Tibial artery (tissue), 4 donors: ENCODE results near the gene CXCL11.

Experiments
- DNase-seq, 2 donors: peaks; one replicate each; pipeline ENCODE4 v3.0.0-alpha.2; 2019
- H3K27ac ChIP-seq, 2 donors: fragments of 200-600 bp; sonication (generic) in 1 of 2; 1 replicate in 1 of 2; 2 replicates in 1 of 2; pipeline ENCODE4 v1.5.1; 2018 to 2019; ENCODE audit warnings: mild to moderate bottlenecking in 1 of 2
- H3K27me3 ChIP-seq, 2 donors: fragments of 200-600 bp; sonication (generic) in 1 of 2; one replicate each; pipeline versions ENCODE4 v1.5.1 to v1.6.0; 2016 to 2019
- H3K36me3 ChIP-seq, 3 donors: fragments of 200-600 bp; sonication (generic) in 2 of 3; one replicate each; pipeline ENCODE4 v1.5.1; 2016 to 2019; ENCODE audit warnings: mild to moderate bottlenecking in 2 of 3
- H3K4me1 ChIP-seq, 4 donors: fragments of 200-600 bp; sonication (generic) in 2 of 4; 1 replicate in 3 of 4; 2 replicates in 1 of 4; pipeline ENCODE4 v1.5.1; 2016 to 2019
- H3K4me3 ChIP-seq, 2 donors: fragments of 200-600 bp; sonication (generic) in 1 of 2; 1 replicate in 1 of 2; 2 replicates in 1 of 2; pipeline ENCODE4 v1.5.1; 2018 to 2019; ENCODE audit warnings: mild to moderate bottlenecking in 2 of 2
- H3K9me3 ChIP-seq, 3 donors: fragments of 200-600 bp; sonication (generic) in 1 of 3; one replicate each; pipeline ENCODE4 v1.5.1; 2016 to 2019
- CTCF ChIP-seq, 2 experiments: fragments of 200-600 bp in 1 of 2; fragments of 450-650 bp in 1 of 2; IDR thresholded peaks; one replicate each; pipeline ENCODE4 v1.5.1; 2017 to 2019; ENCODE audit warnings: antibody characterized with exemption in 2 of 2, mild to moderate bottlenecking in 1 of 2, moderate library complexity in 1 of 2
- intact Hi-C: fragments of 100-400 bp; cut with DNase I; formaldehyde crosslinking; loops from one replicate; pipeline ENCODE4 v1.15.0; 2023; ENCODE audit warnings: low total_unique reads

The CXCL11 gene

GRCh38 chr4:76011700-76012387, 24.0 kb downstream of the CXCL11 start:
- DNase-seq = no peak
- H3K4me3 ChIP-seq = peak overlapping the region in 1 of 2 donors; percentile 23
- H3K4me1 ChIP-seq = peaks cover 0 to 12% (median 0%) of the 10 kb centered on the region in 4 donors
- H3K36me3 ChIP-seq = no peaks in the 10 kb centered on the region
- TF ChIP-seq CTCF (IDR thresholded peaks at IDR 0.05) = no peak
- intact Hi-C loops = no loop called here
- no peaks in the 10 kb centered on the region for H3K9me3 ChIP-seq
- no peaks in the 10 kb centered on the region for H3K27me3 ChIP-seq
- peak overlapping the region; percentile 39 to 40 for H3K27ac ChIP-seq

- H3K9me3 ChIP-seq = no peaks in the 10 kb centered on the region
- H3K36me3 ChIP-seq = no peaks in the 10 kb centered on the region
- intact Hi-C loops = no loop called here
- peak overlapping the region in 1 of 2 donors; percentile 39 for H3K27ac ChIP-seq
- no peaks in the 10 kb centered on the region for H3K27me3 ChIP-seq
- no peak for TF ChIP-seq CTCF (IDR thresholded peaks at IDR 0.05)
- H3K4me3 ChIP-seq = no peak overlapping the region
- peaks cover 0 to 12% (median 0%) of the 10 kb centered on the region in 4 donors for H3K4me1 ChIP-seq
- DNase-seq = no peak
These were observed 24.7 kb downstream of the CXCL11 start for GRCh38 chr4:76011018-76011670.

- Histone ChIP-seq H3K4me3 (no peak overlapping the region), H3K9me3 (no peaks in the 10 kb centered on the region), H3K36me3 (no peaks in the 10 kb centered on the region), H3K27me3 (no peaks in the 10 kb centered on the region), H3K4me1 (peaks cover 0 to 12% (median 0%) of the 10 kb centered on the region in 4 donors), H3K27ac (no peak overlapping the region)
- intact Hi-C loops = no loop called here
- DNase-seq = no peak
- TF ChIP-seq CTCF (IDR thresholded peaks at IDR 0.05) = no peak
These were observed 25.3 kb downstream of the CXCL11 start for GRCh38 chr4:76010576-76010975.

GRCh38 chr4:76009311-76009710, 26.6 kb downstream of the CXCL11 start:
- no peak for TF ChIP-seq CTCF (IDR thresholded peaks at IDR 0.05)
- Histone ChIP-seq H3K27me3 (no peaks in the 10 kb centered on the region), H3K9me3 (no peaks in the 10 kb centered on the region), H3K36me3 (no peaks in the 10 kb centered on the region), H3K4me3 (no peak overlapping the region), H3K27ac (no peak overlapping the region), H3K4me1 (peaks cover 0 to 12% (median 0%) of the 10 kb centered on the region in 4 donors)
- no peak for DNase-seq
- intact Hi-C loops = no loop called here

- no peak for DNase-seq
- peaks cover 0 to 8% (median 0%) of the 10 kb centered on the region in 4 donors for H3K4me1 ChIP-seq
- no peak for TF ChIP-seq CTCF (IDR thresholded peaks at IDR 0.05)
- H3K4me3 ChIP-seq = no peak within 1 kb of the TSS
- H3K9me3 ChIP-seq = no peaks in the 10 kb centered on the region
- intact Hi-C loops = no loop called here
- H3K36me3 ChIP-seq = no peaks in the 10 kb centered on the region
- no peak within 1 kb of the TSS for H3K27ac ChIP-seq
- no peaks in the 10 kb centered on the region for H3K27me3 ChIP-seq
These were observed 28.6 kb downstream of the CXCL11 start, which contains the start of gene CXCL9 for GRCh38 chr4:76007089-76007862. Gene CXCL9 (minus strand): TSS chr4:76007509. CDS start chr4:76007449, 60 bp downstream.
